ENCODE data around the gene SPECC1. TPM values are rescaled to one million over a fixed set of nuclear protein-coding genes. Genes with fewer than 3 reads are reported as not detected.

The SPECC1 gene
- total RNA-seq, 1 experiment from 2014 or later = 43.5 TPM

DNA sequence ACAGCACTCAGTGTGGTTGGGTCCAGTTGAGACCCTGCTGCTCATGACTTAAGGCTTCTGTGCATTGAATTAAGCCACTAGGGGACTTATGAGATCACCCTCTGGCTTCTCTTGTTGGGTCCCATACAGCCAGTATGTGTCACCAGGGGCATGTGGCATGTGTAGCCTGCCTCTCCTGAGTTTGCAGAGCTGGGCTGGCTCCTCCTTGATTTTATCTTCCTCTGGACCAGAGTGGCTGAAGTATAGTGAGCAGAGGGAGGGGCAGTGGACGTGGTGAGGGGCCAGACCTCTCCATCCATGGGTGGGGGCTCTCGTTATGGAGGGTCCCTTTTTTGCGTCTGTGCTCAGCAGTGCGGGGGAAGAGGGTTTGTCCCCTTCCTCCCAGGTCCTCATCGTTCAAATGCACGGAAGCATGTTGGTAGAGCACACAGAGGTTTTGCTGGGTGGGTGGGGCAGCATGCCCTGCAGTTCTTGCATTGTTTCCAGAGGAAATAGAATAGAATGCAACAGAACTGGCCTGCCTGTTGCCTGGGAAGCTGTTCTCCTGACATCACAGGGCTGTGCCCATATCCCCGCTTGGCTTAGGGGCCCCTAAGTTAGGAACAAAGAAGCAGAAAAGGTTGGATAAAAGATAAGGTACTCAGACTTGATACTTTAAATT is 77.4 kb downstream of the SPECC1 start:
- Histone ChIP-seq H2AFZ (ENCODE audit: low read depth, low read length, poor library complexity, severe bottlenecking) (no peak overlapping the region), H3K79me2 (ENCODE audit: insufficient read depth, low read length) (no peaks in the 10 kb centered on the region), H3K27me3 (ENCODE audit: insufficient read depth, low read length) (no peaks in the 10 kb centered on the region), H3K36me3 (ENCODE audit: control insufficient read depth in 1 of 2, insufficient read depth in 2 of 2, low read length in 2 of 2) (no peaks in the 10 kb centered on the region), H3K9ac (ENCODE audit: low read length) (no peak overlapping the region), H3K9me3 (ENCODE audit: control insufficient read depth in 1 of 2, insufficient read depth in 1 of 2, low read depth in 1 of 2, low read length in 2 of 2) (no peaks in the 10 kb centered on the region), H3K4me2 (ENCODE audit: low read length) (no peak overlapping the region), H3K9me2 (ENCODE audit: insufficient read depth) (no peaks in the 10 kb centered on the region), H3K27ac (ENCODE audit: low read depth, low read length) (no peak overlapping the region), H4K20me1 (ENCODE audit: insufficient read depth) (no peaks in the 10 kb centered on the region), H3K4me1 (ENCODE audit: control insufficient read depth in 1 of 2, insufficient read depth in 2 of 2, low read length in 2 of 2) (no peaks in the 10 kb centered on the region), H3K4me3 (replicated peaks in 1 of 2; ENCODE audit: low read depth in 1 of 2, low read length in 2 of 2) (no peak overlapping the region)
- DNase-seq (ENCODE audit: low read depth, low spot score) (no peak), ATAC-seq (no peak)
- RAD21 ChIA-PET (ENCODE audit: low non-redundant PET in 1 of 2, low total read pairs in 2 of 2, uncharacterized antibody in 2 of 2, unreplicated experiment in 2 of 2) = no interaction called here
- POLR2A ChIA-PET = no interaction called here
- CTCF ChIA-PET = no interaction called here
- TF ChIP-seq POLR2A (IDR thresholded peaks at IDR 0.05; ENCODE audit: borderline replicate concordance, extremely low read depth, insufficient read depth, insufficient read length) (no peak), ELF1 (IDR thresholded peaks at IDR 0.05; ENCODE audit: borderline replicate concordance, low read depth) (no peak), EGR1 (IDR thresholded peaks at IDR 0.05; ENCODE audit: low read depth) (no peak), SIN3A (IDR thresholded peaks at IDR 0.05; ENCODE audit: low read depth) (no peak), RAD21 (IDR thresholded peaks at IDR 0.05; ENCODE audit: low read depth) (no peak), SRF (IDR thresholded peaks at IDR 0.05; ENCODE audit: low read depth) (no peak), ZFX (IDR thresholded peaks at IDR 0.05) (no peak), YY1 (IDR thresholded peaks at IDR 0.05; ENCODE audit: extremely low read depth, insufficient replicate concordance, low read depth, low read length) (no peak), CEBPB (IDR thresholded peaks at IDR 0.05; ENCODE audit: low read depth) (no peak), EZH2 (IDR thresholded peaks at IDR 0.05) (no peak), TCF7L2 (IDR thresholded peaks at IDR 0.05; ENCODE audit: borderline replicate concordance, extremely low read depth, insufficient read depth, insufficient read length) (no peak)
- TF ChIP-seq, protein P1, sequence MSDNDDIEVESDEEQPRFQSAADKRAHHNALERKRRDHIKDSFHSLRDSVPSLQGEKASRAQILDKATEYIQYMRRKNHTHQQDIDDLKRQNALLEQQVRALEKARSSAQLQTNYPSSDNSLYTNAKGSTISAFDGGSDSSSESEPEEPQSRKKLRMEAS (IDR thresholded peaks at IDR 0.05) = no peak
- TF ChIP-seq, protein P2, sequence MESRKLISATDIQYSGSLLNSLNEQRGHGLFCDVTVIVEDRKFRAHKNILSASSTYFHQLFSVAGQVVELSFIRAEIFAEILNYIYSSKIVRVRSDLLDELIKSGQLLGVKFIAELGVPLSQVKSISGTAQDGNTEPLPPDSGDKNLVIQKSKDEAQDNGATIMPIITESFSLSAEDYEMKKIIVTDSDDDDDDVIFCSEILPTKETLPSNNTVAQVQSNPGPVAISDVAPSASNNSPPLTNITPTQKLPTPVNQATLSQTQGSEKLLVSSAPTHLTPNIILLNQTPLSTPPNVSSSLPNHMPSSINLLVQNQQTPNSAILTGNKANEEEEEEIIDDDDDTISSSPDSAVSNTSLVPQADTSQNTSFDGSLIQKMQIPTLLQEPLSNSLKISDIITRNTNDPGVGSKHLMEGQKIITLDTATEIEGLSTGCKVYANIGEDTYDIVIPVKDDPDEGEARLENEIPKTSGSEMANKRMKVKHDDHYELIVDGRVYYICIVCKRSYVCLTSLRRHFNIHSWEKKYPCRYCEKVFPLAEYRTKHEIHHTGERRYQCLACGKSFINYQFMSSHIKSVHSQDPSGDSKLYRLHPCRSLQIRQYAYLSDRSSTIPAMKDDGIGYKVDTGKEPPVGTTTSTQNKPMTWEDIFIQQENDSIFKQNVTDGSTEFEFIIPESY (IDR thresholded peaks at IDR 0.05; ENCODE audit: extremely low read depth, insufficient replicate concordance, low read length) = no peak
- TF ChIP-seq, protein P3, sequence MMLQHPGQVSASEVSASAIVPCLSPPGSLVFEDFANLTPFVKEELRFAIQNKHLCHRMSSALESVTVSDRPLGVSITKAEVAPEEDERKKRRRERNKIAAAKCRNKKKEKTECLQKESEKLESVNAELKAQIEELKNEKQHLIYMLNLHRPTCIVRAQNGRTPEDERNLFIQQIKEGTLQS (IDR thresholded peaks at IDR 0.05) = no peak
- no TSS peak for BruUV-seq (replicated peaks)
- intact Hi-C loops (cut with micrococcal nuclease) = no loop called here

All from HCT116 (cell line).